Activated naive CD4-positive, alpha-beta T cell treated with anti-CD3 and anti-CD28 coated beads for 36 hours (primary cell): ENCODE results near the gene DENND6B. TPM values are rescaled to one million over a fixed set of nuclear protein-coding genes. Genes with fewer than 3 reads are reported as not detected.
A peak's percentile ranks its signal among the peaks of the same experiment; 100 is the strongest.
"Not testable (repeated sequence)": the region's sequence is repeated elsewhere in the genome, so short reads cannot be mapped to it uniquely, and the experiment has no call there.

Experiments
- CTCF ChIA-PET: fragments of 350-600 bp; sonication (Branson Sonifier 250); formaldehyde crosslinking; loops from one replicate; lab custom pipeline; 2021; ENCODE audit warnings: antibody characterized with exemption; lab: Charles Lee
- DNase-seq: peaks from one replicate; pipeline ENCODE4 v3.0.0-alpha.2; 2020
- H3K27ac Mint-ChIP-seq: one replicate; pipeline ENCODE4 v1.8.0; 2021; ENCODE audit warnings: mild to moderate bottlenecking, mixed read lengths
- H3K27me3 Mint-ChIP-seq: one replicate; pipeline ENCODE4 v1.8.0; 2021; ENCODE audit warnings: low read depth, mixed read lengths
- H3K36me3 Mint-ChIP-seq: one replicate; pipeline ENCODE4 v1.8.0; 2021; ENCODE audit warnings: low read depth, mixed read lengths
- H3K4me1 Mint-ChIP-seq: one replicate; pipeline ENCODE4 v1.8.0; 2021; ENCODE audit warnings: low read depth, mixed read lengths
- H3K4me3 Mint-ChIP-seq: one replicate; pipeline ENCODE4 v1.8.0; 2021; ENCODE audit warnings: mild to moderate bottlenecking, moderate library complexity, mixed read lengths
- H3K9me3 Mint-ChIP-seq: one replicate; pipeline ENCODE4 v1.8.0; 2021; ENCODE audit warnings: mixed read lengths
- intact Hi-C: fragments of 100-400 bp; cut with micrococcal nuclease; formaldehyde crosslinking; loops from one replicate; pipeline ENCODE4 v1.15.1; 2023
- total RNA-seq, 2 experiments: library from RNA; stranded (reverse); gene quantifications; one replicate each; pipeline ENCODE4 v1.2.3, GENCODE V29; 2021

The DENND6B gene
- total RNA-seq, 2 experiments from 2014 or later, result 1.8 to 2.1 TPM

DNA sequence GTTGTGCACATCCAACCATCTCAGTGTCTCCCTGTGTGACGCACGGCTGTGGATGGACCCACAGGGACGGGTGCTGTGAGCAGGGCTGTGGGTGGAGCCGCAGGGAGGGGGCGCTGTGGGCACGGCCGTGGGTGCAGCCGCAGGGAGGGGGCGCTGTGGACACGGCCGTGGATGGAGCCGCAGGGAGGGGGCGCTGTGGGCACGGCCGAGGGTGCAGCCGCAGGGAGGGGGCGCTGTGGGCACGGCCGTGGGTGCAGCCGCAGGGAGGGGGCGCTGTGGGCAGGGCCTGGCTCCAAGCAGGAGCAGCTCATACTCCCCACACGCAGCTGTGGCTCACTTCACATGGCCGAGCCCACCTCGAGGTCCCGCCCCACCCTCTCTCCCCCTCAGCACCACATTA lies 50.7 kb downstream of the DENND6B start:
- peak; percentile 70 for DNase-seq
- intact Hi-C loops, result loop anchor here (1.0 kb wide), 2 partner anchors 51 to 66 kb away; partner anchors contain the start of gene DENND6B
- Mint-ChIP-seq H3K27me3 (no peaks in the 10 kb centered on the region), H3K9me3 (no peaks in the 10 kb centered on the region), H3K36me3 (no peaks in the 10 kb centered on the region), H3K4me1 (no peaks in the 10 kb centered on the region), H3K4me3 (no peak overlapping the region), H3K27ac (no peak overlapping the region)
- CTCF ChIA-PET, result interaction anchor here (0.5 to 3.3 kb wide), 14 partner anchors 9 to 149 kb away, joined by 3 to 31 read pairs (median 4); partner anchors contain the start of genes DENND6B and PLXNB2

DNA sequence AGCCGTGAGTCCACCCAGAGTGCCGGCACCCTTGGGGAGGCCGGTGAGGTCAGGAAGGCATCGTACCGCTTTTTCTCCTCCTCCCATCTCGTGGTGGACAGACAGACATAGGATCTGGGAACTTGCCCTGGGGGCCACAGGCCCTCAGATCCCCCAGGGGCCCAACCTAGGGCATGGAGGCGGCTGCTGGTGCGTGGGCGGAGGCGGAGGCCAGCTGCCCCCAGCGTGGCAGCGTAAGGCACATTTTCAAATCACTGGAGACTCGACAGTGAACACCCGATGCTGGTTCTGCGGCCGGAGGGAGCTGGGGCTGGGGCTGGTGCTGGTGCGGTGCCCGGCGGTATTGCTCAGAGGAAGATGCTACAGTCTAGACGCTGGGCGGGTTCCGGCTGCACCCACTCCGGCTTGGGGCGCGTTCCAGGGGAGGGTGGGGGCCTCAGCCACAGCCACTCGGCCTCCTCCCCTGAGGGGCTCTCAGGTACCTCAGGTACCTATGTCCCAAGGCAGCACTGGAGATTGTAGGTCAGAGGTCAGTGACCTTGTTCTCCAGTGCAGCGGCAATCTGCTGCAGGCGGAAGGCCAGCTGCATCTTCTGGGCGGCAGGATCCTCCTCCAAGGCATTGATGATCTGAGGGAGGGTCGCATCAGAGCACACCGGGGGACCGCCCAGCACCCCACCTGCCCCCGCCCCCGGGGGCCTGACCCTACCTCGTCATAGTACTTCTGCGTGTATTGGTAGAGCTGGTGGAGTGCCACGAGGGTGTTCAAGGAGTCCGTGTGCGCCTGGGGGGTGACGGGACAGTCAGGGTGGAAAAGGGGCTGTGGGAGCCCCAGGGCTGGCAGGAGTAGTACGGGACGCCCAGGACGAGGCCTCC lies 51.4 kb downstream of the DENND6B start:
- Mint-ChIP-seq H3K4me3 (no peak overlapping the region), H3K27ac (no peak overlapping the region), H3K9me3 (no peaks in the 10 kb centered on the region), H3K27me3 (no peaks in the 10 kb centered on the region), H3K36me3 (no peaks in the 10 kb centered on the region), H3K4me1 (peaks cover 3% of the 10 kb centered on the region)
- intact Hi-C loops, result loop anchor here (1.0 kb wide), 2 partner anchors 52 to 67 kb away; partner anchors contain the start of gene DENND6B
- CTCF ChIA-PET, result interaction anchor here (1.0 to 3.3 kb wide), 6 partner anchors 9 to 223 kb away, joined by 3 to 31 read pairs (median 4); partner anchors contain the start of gene DENND6B
- no peak for DNase-seq

DNA sequence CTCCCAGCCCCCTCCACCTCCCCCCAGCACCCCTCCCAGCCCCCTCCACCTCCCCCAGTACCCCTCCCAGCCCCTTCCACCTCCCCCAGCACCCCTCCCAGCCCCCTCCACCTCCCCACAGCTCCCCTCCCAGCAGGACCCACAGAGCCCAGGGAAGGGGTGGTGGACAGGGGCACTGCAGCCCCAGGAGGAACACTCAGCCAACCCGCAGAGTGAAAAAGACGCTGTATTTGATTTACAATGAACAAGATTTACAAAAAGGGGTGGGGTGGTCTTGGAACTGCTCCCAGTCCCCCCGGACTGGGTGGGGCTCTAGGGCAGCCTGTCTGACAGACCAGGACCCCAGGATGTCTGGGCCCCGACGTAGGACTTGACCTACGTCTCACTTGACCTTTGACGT lies 52.0 kb downstream of the DENND6B start:
- H3K4me1 Mint-ChIP-seq, result peaks cover 3% of the 10 kb centered on the region
- H3K36me3 Mint-ChIP-seq, result no peaks in the 10 kb centered on the region
- CTCF ChIA-PET, result interaction anchor here (1.2 to 3.3 kb wide), 3 partner anchors 55 to 223 kb away, joined by 3 to 25 read pairs (median 4); no protein-coding TSS in a partner anchor
- H3K27ac Mint-ChIP-seq, result no peak overlapping the region
- no peak overlapping the region for H3K4me3 Mint-ChIP-seq
- no peaks in the 10 kb centered on the region for H3K27me3 Mint-ChIP-seq
- intact Hi-C loops, result loop anchor here (5.0 kb wide), 1 partner anchor 38 kb away; no protein-coding TSS in a partner anchor
- no peaks in the 10 kb centered on the region for H3K9me3 Mint-ChIP-seq
- no peak for DNase-seq

DNA sequence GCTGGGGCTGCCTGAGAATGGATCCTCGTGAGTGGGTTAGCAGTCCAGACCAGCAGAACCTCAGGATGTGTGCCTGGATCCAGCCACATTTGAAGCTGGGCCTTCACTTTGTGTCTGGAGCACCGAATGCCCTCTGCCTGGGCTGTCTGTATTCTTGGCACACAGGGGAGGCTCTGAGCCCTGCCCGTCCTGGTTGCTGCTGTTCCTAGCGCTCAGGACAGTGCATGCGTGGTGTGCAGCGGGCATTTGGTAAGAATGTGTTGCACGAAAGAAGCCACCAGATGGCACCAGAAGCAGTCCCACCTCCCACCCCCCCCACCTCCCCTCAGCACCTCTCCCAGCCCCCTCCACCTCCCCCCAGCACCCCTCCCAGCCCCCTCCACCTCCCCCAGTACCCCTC lies 52.5 kb downstream of the DENND6B start:
- no peaks in the 10 kb centered on the region for H3K27me3 Mint-ChIP-seq
- no peaks in the 10 kb centered on the region for H3K36me3 Mint-ChIP-seq
- no peak overlapping the region for H3K4me3 Mint-ChIP-seq
- no peaks in the 10 kb centered on the region for H3K9me3 Mint-ChIP-seq
- H3K4me1 Mint-ChIP-seq, result peaks cover 5% of the 10 kb centered on the region
- no peak overlapping the region for H3K27ac Mint-ChIP-seq
- CTCF ChIA-PET, result interaction anchor here (0.6 to 1.7 kb wide), 3 partner anchors 55 to 224 kb away, joined by 3 to 4 read pairs (median 4); no protein-coding TSS in a partner anchor
- peak; percentile 60 for DNase-seq
- intact Hi-C loops, result loop anchor here (5.0 kb wide), 1 partner anchor 38 kb away; no protein-coding TSS in a partner anchor

DNA sequence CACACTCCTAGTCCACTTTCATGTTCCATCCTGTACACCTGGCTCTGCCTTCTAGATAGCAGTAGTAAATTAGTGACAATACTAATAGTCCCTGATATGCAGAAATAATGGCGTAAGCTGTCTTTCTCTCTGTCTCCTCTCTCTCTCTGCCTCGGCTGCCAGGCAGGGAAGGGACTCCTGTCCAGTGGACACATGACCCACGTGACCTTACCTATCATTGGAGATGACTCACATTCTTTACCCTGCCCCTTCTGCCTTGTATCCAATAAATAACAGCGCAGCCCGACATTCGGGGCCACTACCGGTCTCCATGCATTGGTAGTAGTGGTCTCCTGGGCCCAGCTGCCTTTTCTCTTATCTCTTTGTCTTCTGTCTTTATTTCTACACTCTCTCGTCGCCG lies 53.0 kb downstream of the DENND6B start:
- not testable (repeated sequence) for H3K27me3 Mint-ChIP-seq, H3K4me3 Mint-ChIP-seq, DNase-seq, H3K9me3 Mint-ChIP-seq, H3K4me1 Mint-ChIP-seq, H3K27ac Mint-ChIP-seq, H3K36me3 Mint-ChIP-seq
- intact Hi-C loops, result loop anchor here (5.0 kb wide), 1 partner anchor 39 kb away; no protein-coding TSS in a partner anchor
- CTCF ChIA-PET, result interaction anchor here (0.6 to 1.2 kb wide), 3 partner anchors 48 to 74 kb away, joined by 3 to 4 read pairs (median 3); no protein-coding TSS in a partner anchor

DNA sequence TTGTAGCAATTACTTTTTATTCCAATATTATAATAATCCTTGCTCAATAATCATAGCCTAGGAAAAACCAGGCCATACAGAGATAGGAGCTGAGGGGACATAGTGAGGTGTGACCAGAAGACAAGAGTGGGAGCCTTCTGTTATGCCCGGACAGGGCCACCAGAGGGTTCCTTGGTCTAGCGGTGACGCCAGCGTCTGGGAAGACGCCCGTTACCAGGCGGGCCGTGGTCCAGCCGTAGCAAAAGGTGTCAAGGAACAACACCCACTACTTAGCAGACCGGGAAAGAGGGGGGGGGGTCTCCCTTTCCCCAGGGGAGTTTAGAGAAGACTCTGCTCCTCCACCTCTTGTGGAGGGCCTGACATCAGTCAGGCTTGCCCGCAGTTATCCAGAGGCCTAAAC lies 53.5 kb downstream of the DENND6B start:
- DNase-seq, H3K4me3 Mint-ChIP-seq, H3K27me3 Mint-ChIP-seq, H3K27ac Mint-ChIP-seq, H3K9me3 Mint-ChIP-seq, H3K36me3 Mint-ChIP-seq: not testable (repeated sequence)
- intact Hi-C loops, result loop anchor here (5.0 kb wide), 1 partner anchor 39 kb away; no protein-coding TSS in a partner anchor
- H3K4me1 Mint-ChIP-seq, result peaks cover 10% of the 10 kb centered on the region
- CTCF ChIA-PET, result interaction anchor here (1.1 to 1.5 kb wide), 4 partner anchors 18 to 69 kb away, joined by 3 to 7 read pairs (median 4); no protein-coding TSS in a partner anchor

DNA sequence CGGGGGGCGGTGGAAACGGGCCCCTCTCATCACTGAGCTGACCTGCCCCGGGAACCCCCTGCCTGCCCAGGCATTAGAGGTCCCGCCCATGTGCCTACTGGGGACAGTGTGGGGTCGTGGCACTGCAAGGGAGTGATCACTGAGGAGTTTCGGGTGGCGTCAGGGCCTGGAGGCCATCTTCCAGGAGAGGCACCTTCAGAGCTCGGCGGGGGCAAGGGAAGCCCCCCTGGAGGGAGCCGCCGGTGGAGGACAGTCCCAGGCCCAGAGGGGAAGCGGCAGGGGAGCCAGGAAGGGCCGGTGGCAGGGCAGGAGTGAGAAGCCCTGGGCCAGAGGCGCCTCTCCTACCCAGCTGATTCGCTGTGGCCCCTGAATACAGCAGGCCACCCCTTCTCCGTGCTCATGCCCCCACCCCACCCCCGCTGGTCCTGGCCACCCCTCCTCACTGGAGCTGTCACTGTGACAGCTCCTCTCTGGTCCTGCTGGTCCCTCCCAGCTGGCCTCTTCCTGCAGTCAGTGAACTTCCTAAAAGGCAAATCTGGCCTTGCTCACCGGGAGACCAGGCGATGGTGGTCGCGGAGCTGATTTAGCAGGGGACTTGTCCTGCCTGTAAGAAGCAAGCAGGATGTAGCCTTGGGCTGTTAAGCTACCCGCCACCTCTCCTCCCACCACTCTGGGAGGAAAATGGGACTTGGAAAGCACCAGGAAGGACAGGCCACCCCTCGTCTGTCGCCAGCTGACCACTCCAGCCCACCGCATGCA lies 54.6 kb downstream of the DENND6B start:
- Mint-ChIP-seq H3K27me3 (no peaks in the 10 kb centered on the region), H3K36me3 (no peaks in the 10 kb centered on the region), H3K9me3 (no peaks in the 10 kb centered on the region), H3K4me3 (no peak overlapping the region), H3K27ac (no peak overlapping the region), H3K4me1 (peaks cover 13% of the 10 kb centered on the region)
- DNase-seq, result no peak
- intact Hi-C loops, result loop anchor here (5.0 kb wide), 1 partner anchor 40 kb away; no protein-coding TSS in a partner anchor
- CTCF ChIA-PET, result interaction anchor here (0.9 to 1.5 kb wide), 7 partner anchors 19 to 70 kb away, joined by 3 to 7 read pairs (median 4); partner anchors contain the start of genes DENND6B and HDAC10

DNA sequence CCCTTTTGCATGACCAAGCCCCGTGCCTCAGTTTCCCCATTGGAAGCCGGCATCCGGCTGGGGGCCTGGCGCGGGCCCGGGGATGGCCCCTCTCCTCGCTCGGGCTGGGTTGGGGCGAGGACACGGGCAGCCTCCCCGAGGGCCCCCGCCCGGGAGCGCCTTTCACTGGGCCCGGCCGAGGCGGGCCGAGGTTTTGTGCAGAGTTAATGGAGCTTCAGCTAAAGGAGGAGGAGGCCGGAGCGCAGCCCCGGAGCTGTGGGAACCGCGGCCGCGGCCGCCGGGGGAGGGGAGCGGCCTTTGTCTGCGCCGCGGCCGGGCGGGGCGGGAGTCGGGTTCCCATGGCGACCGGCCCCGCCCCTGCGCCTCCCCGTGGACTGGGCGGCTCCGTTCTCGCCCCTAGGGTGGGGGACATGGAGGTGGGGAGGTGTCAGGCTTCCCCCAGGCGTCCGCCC lies 55.3 kb downstream of the DENND6B start:
- Mint-ChIP-seq H3K4me3 (no peak overlapping the region), H3K9me3 (no peaks in the 10 kb centered on the region), H3K4me1 (peaks cover 13% of the 10 kb centered on the region), H3K36me3 (no peaks in the 10 kb centered on the region), H3K27ac (no peak overlapping the region), H3K27me3 (no peaks in the 10 kb centered on the region)
- DNase-seq, result peak; percentile 53
- CTCF ChIA-PET, result interaction anchor here (0.9 to 1.5 kb wide), 3 partner anchors 20 to 56 kb away, joined by 3 to 5 read pairs (median 3); partner anchors contain the start of gene HDAC10
- intact Hi-C loops, result loop anchor here (2.0 to 5.0 kb wide), 3 partner anchors 41 to 349 kb away; no protein-coding TSS in a partner anchor

DNA sequence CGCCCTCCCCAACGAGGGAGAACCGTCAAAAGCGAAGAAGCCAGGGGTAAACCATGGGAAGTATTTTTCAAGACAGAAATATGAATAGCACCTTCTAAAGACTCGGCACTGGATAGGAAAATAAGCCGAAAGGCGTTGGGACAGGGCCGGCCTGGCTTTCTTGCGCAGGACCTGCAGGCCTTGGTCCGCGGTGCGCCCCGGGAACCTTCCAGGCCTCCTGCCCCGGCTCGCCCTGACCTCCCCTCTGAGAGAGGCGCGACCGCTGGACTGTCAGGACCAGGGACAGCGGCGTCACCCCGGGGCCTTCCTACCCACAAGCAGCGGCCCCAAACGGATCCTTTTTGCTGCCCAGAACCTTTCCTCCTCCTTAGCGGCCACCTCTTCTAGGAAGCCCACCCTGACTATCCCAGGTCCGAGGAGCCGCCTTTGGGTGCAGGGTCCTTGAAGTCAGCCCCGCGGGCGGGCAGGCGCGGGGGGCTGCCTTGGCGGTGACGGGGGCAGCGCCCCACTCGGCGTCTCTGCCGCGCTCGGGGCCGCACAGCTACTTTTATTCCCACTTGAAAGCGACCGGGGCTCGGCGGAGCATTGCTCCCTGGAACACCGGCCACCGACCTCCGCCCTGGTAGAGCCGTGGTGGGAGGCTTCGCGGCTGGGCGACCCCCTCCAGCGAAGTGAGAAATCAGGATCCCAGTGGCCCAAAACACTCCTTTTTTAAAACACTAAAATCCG lies 56.0 kb downstream of the DENND6B start:
- intact Hi-C loops, result loop anchor here (1.0 to 5.0 kb wide), 5 partner anchors 19 to 350 kb away; no protein-coding TSS in a partner anchor
- DNase-seq, result peak; percentile 78
- Mint-ChIP-seq H3K27ac (no peak overlapping the region), H3K4me1 (peaks cover 13% of the 10 kb centered on the region), H3K9me3 (no peaks in the 10 kb centered on the region), H3K36me3 (no peaks in the 10 kb centered on the region), H3K27me3 (no peaks in the 10 kb centered on the region), H3K4me3 (peak overlapping the region; percentile 66)
- CTCF ChIA-PET, result interaction anchor here (1.0 to 1.5 kb wide), 2 partner anchors 52 to 57 kb away, joined by 3 read pairs; no protein-coding TSS in a partner anchor

DNA sequence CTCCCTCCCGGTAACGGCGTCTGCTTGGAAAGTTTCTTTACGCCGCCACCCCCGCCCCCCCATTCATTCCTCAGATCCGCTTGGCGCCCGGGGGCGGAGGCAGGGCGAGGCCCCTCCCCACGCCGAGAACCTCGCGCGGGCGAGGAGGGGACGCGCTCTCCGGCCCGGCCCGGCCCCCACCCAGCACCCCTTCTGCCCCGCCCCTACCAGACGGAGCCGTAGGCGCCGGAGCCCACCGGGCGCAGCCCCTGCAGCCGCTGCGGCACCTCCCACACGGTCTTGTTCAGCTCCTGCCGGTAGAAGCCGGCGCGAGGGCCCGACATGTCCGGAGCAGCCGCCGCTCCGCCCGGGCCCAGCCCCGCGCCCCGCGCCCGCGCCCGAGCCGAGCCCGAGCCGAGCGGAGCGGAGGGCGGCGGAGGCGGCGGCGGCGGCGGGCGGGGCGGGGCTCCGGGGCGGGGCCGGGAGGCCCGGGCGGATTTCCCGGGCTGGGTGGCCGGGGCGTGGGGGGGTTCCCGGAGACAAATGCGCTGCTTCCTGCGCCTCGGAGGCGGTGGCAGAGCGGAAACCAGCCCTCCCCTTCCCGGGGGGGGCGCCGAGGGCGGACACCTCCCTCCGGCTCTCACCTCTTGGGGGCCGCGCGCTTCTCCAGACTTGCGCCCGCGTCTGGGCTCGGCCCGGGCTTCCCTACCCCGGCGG lies 56.7 kb downstream of the DENND6B start, which contains the start of gene MAPK11:
TSS of gene MAPK11 (minus strand) at position 411 of the 696 bp plus-strand sequence. CDS start at position 323, 88 bp downstream.
- Mint-ChIP-seq H3K27ac (no peak within 1 kb of the TSS), H3K36me3 (no peaks in the 10 kb centered on the region), H3K4me3 (peak within 1 kb of the TSS; percentile 66), H3K4me1 (peaks cover 13% of the 10 kb centered on the region), H3K27me3 (no peaks in the 10 kb centered on the region), H3K9me3 (no peaks in the 10 kb centered on the region)
- intact Hi-C loops, result loop anchor here (1.0 to 5.0 kb wide), 5 partner anchors 18 to 351 kb away; no protein-coding TSS in a partner anchor
- DNase-seq, result peak; percentile 87
- CTCF ChIA-PET, result no interaction called here
